HepG2 (cell line): ENCODE data around the gene KRT17. TPM values are rescaled to one million over a fixed set of nuclear protein-coding genes. Genes with fewer than 3 reads are reported as not detected.

Experiments
- ATAC-seq: fragments of 200-7000 bp; cut with Tn5 transposase; 3 replicates; pipeline ENCODE4 v1.9.1; 2020; ENCODE audit warnings: mild to moderate bottlenecking, moderate library complexity
- BruUV-seq: library from RNA; stranded (reverse); fragments of 400-500 nt; replicated peaks from 2 replicates; lab custom pipeline; 2021; lab: Mats Ljungman, UMichigan
- CTCF ChIA-PET: fragments of 300-600 bp; formaldehyde crosslinking; extraction: SDS; loops from one replicate; lab custom pipeline; 2021; ENCODE audit warnings: low total read pairs, inconsistent platforms, low intra/inter-chr PET ratio; lab: Yijun Ruan, JAX
- POLR2A ChIA-PET: fragments of 350-600 bp; sonication (Branson Sonifier 250); formaldehyde crosslinking; loops from one replicate; lab custom pipeline; 2020; ENCODE audit warnings: antibody characterized with exemption, inconsistent platforms; lab: Yijun Ruan, JAX
- DNase-seq: peaks from one replicate; pipeline ENCODE4 v3.0.0-alpha.2; 2015; ENCODE audit warnings: low spot score
- FAIRE-seq: peaks from 3 replicates; lab custom pipeline; 2011; peaks lifted over from hg19 to GRCh38; lab: Jason Lieb, UNC
- H2AFZ ChIP-seq: one replicate; pipeline ENCODE4 v1.6.1; 2011; ENCODE audit warnings: low read length, inconsistent platforms
- H3K27ac ChIP-seq: fragments of 300-600 bp; 3 replicates; pipeline ENCODE4 v1.8.0; 2011; ENCODE audit warnings: mixed run types, mild to moderate bottlenecking, mixed read lengths, low read length, inconsistent platforms; ENCODE audit not compliant: insufficient read depth; ENCODE audit errors: extremely low read length
- H3K27me3 ChIP-seq, 2 experiments: fragments of 200-600 bp in 1 of 2; 2 replicates in 1 of 2; 3 replicates in 1 of 2; pipeline versions ENCODE4 v1.6.0 to v1.8.0; 2011; ENCODE audit warnings: low read length in 2 of 2, mild to moderate bottlenecking in 2 of 2, moderate library complexity in 2 of 2, inconsistent platforms in 1 of 2; ENCODE audit not compliant: insufficient read depth in 2 of 2, control insufficient read depth in 1 of 2
- H3K36me3 ChIP-seq, 2 experiments: fragments of 200-600 bp in 1 of 2; replicated peaks in 1 of 2; 2 replicates in 1 of 2; 3 replicates in 1 of 2; pipeline versions ENCODE4 v1.5.1 to v1.8.0; 2011; ENCODE audit warnings: low read length in 2 of 2, inconsistent platforms in 1 of 2; ENCODE audit not compliant: insufficient read depth in 2 of 2, control insufficient read depth in 1 of 2
- H3K4me1 ChIP-seq: 2 replicates; pipeline ENCODE4 v1.5.1; 2012; ENCODE audit warnings: low read length, inconsistent platforms; ENCODE audit not compliant: insufficient read depth
- H3K4me2 ChIP-seq: 2 replicates; pipeline ENCODE4 v1.6.0; 2011; ENCODE audit warnings: low read depth, low read length, inconsistent platforms
- H3K4me3 ChIP-seq, 3 experiments: fragments of 200-600 bp in 1 of 3; sonication (generic), shearing (Covaris generic) in 1 of 3; replicated peaks in 1 of 3; 2 replicates each; pipeline ENCODE4 v1.5.1; 2011 to 2016; ENCODE audit warnings: low read length in 3 of 3, inconsistent platforms in 2 of 3, low read depth in 2 of 3, mild to moderate bottlenecking in 2 of 3, control low read depth in 1 of 3, mixed read lengths in 1 of 3; ENCODE audit not compliant: insufficient read depth in 1 of 3
- H3K79me2 ChIP-seq: one replicate; pipeline ENCODE4 v1.6.1; 2011; ENCODE audit warnings: low read length, inconsistent platforms; ENCODE audit not compliant: insufficient read depth
- H3K9ac ChIP-seq: 2 replicates; pipeline ENCODE4 v1.6.0; 2011; ENCODE audit warnings: mild to moderate bottlenecking, low read depth, low read length, inconsistent platforms; ENCODE audit not compliant: insufficient read depth
- H3K9me3 ChIP-seq: 2 replicates; pipeline ENCODE4 v1.5.1; 2012; ENCODE audit warnings: mild to moderate bottlenecking, low read length
- H4K20me1 ChIP-seq: 2 replicates; pipeline ENCODE4 v1.6.0; 2011; ENCODE audit warnings: inconsistent platforms, mild to moderate bottlenecking, low read length, moderate library complexity; ENCODE audit not compliant: insufficient read depth
- AGO1 ChIP-seq: fragments of 200-400 bp; formaldehyde crosslinking; IDR thresholded peaks from 2 replicates; pipeline ENCODE4 v1.6.1; 2017; ENCODE audit warnings: mild to moderate bottlenecking, low read depth, low read length, moderate library complexity; ENCODE audit not compliant: poor library complexity, severe bottlenecking
- ATM ChIP-seq: fragments of 450-650 bp; IDR thresholded peaks from 2 replicates; pipeline ENCODE4 v1.7.1; 2017; ENCODE audit warnings: mild to moderate bottlenecking, borderline replicate concordance
- ATRX ChIP-seq: sonication (generic); formaldehyde crosslinking; IDR thresholded peaks from 2 replicates; pipeline ENCODE4 v1.4.0; 2020; ENCODE audit warnings: missing genetic modification reagents, borderline replicate concordance
- MAZ ChIP-seq, 2 experiments: sonication (generic) in 1 of 2; formaldehyde crosslinking in 1 of 2; IDR thresholded peaks; 2 replicates each; pipeline versions ENCODE4 v1.5.0 to v1.6.1; 2012 to 2020; ENCODE audit warnings: low read depth in 2 of 2, mild to moderate bottlenecking in 2 of 2, borderline replicate concordance in 1 of 2, improper control_type of control experiment in 1 of 2, low read length in 1 of 2, missing genetic modification reagents in 1 of 2, moderate library complexity in 1 of 2
- NR2F1 ChIP-seq, 2 experiments: fragments of 450-650 bp in 1 of 2; formaldehyde crosslinking in 1 of 2; IDR thresholded peaks; 2 replicates each; pipeline versions ENCODE4 v1.5.0 to v1.6.1; 2016 to 2020; ENCODE audit warnings: mild to moderate bottlenecking in 1 of 2, missing compliant biosample characterization in 1 of 2, missing genetic modification reagents in 1 of 2, moderate library complexity in 1 of 2
- POLR2AphosphoS2 ChIP-seq: IDR thresholded peaks from 2 replicates; pipeline ENCODE4 v1.6.1; 2011; ENCODE audit warnings: low read depth, low read length, improper control_type of control experiment
- RAD21 ChIP-seq: fragments of 450-650 bp; formaldehyde crosslinking; IDR thresholded peaks from 2 replicates; pipeline ENCODE4 v1.5.0; 2020; ENCODE audit warnings: mild to moderate bottlenecking
- RFX5 ChIP-seq: IDR thresholded peaks from 2 replicates; pipeline ENCODE4 v1.6.1; 2011; ENCODE audit warnings: low read depth, low read length, improper control_type of control experiment
- SIN3B ChIP-seq: fragments of 150-350 bp; IDR thresholded peaks from 2 replicates; pipeline ENCODE4 v1.6.1; 2014; ENCODE audit warnings: low read length
- ZBTB4 ChIP-seq: sonication (generic); formaldehyde crosslinking; IDR thresholded peaks from 2 replicates; pipeline ENCODE4 v1.4.0; 2020; ENCODE audit warnings: missing genetic modification reagents, mild to moderate bottlenecking, borderline replicate concordance
- ZNF362 ChIP-seq: sonication (generic); formaldehyde crosslinking; IDR thresholded peaks from 2 replicates; pipeline ENCODE4 v1.4.0; 2020; ENCODE audit warnings: missing genetic modification reagents, mild to moderate bottlenecking, borderline replicate concordance
- ZNF367 ChIP-seq: sonication (generic); formaldehyde crosslinking; IDR thresholded peaks from 2 replicates; pipeline ENCODE4 v1.4.0; 2020; ENCODE audit warnings: missing genetic modification reagents, borderline replicate concordance
- ZNF432 ChIP-seq: sonication (generic); formaldehyde crosslinking; IDR thresholded peaks from 2 replicates; pipeline ENCODE4 v1.5.0; 2020; ENCODE audit warnings: missing genetic modification reagents, mild to moderate bottlenecking, borderline replicate concordance
- ZNF629 ChIP-seq: sonication (generic); formaldehyde crosslinking; conservative IDR thresholded peaks from 2 replicates; pipeline ENCODE4 v1.5.0; 2020; ENCODE audit warnings: missing genetic modification reagents
- WGBS: methylation state at CpG from one replicate; pipeline ENCODE4 v1.1.6; 2017; ENCODE audit warnings: low lambda C conversion rate; 5-methylcytosine and 5-hydroxymethylcytosine counted together
- in situ Hi-C: cut with HindIII; loops from 2 replicates; pipeline ENCODE4 v1.10.0; 2017; ENCODE audit warnings: low pct_unique_long_range_greater_than_20kb; ENCODE audit not compliant: extremely low pct_ligation_motif_present
- intact Hi-C: fragments of 100-400 bp; cut with micrococcal nuclease; formaldehyde crosslinking; loops from one replicate; pipeline ENCODE4 v1.10.0; 2022; ENCODE audit not compliant: unreplicated experiment
- polyA plus RNA-seq, 8 experiments: library from polyadenylated mRNA; depleted of rRNA in 3 of 8; stranded (reverse) in 7 of 8; unstranded in 1 of 8; fragments of >200 nt; fragmentation: Illumina TruSeq in 4 of 8; extraction: Trizol in 4 of 8; gene quantifications; 2 replicates each; pipeline versions ENCODE4 v1.2.1 to v1.2.3, GENCODE V29; 2011 to 2016; ENCODE audit warnings: low read depth in 4 of 8, missing spikeins in 1 of 8, mixed read lengths in 1 of 8; ENCODE audit not compliant: insufficient read depth in 1 of 8
- total RNA-seq, 5 experiments: library from RNA; depleted of rRNA; stranded (reverse); fragments of >200 nt; fragmentation: Illumina TruSeq; extraction: Trizol; gene quantifications; 2 replicates each; pipeline ENCODE4 v1.2.3, GENCODE V29; 2016; ENCODE audit warnings: low read depth in 1 of 5

The KRT17 gene
- total and polyA plus RNA-seq, 2 of the 13 experiments (the other 11 are each of a cell fraction or from before 2014, with no cell fraction given), result 0.38 to 0.82 TPM

GRCh38 chr17:41600318-41600717, 24.1 kb downstream of the KRT17 start:
- CTCF ChIA-PET, result no interaction called here
- no peak overlapping the region for H3K4me3 ChIP-seq
- H3K27ac ChIP-seq, result no peak overlapping the region
- peaks cover 0 to 5% of the 10 kb centered on the region in 2 experiments; a peak in 1 of 5 replicates for H3K27me3 ChIP-seq
- intact Hi-C loops, result no loop called here
- 32% methylated on average over 4 of the region's 4 CpGs for WGBS
- no peak for ATAC-seq
- no peak overlapping the region for H3K9ac ChIP-seq
- H3K36me3 ChIP-seq, result no peaks in the 10 kb centered on the region
- H3K9me3 ChIP-seq, result no peaks in the 10 kb centered on the region
- no peak overlapping the region for H2AFZ ChIP-seq
- POLR2A ChIA-PET, result no interaction called here
- no peaks in the 10 kb centered on the region for H3K4me1 ChIP-seq
- TF ChIP-seq ZNF629 (CRISPR knock-in tag) (peak; percentile 69; the same call in 1 of the 2 replicates), SIN3B (no peak)
- TF ChIP-seq, all 625 proteins: peak for 1
- no peaks in the 10 kb centered on the region for H4K20me1 ChIP-seq
- H3K4me2 ChIP-seq, result no peak overlapping the region
- DNase-seq (no peak), FAIRE-seq (no peak)
- in situ Hi-C loops, result no loop called here
- BruUV-seq, result no TSS peak
- H3K79me2 ChIP-seq, result no peaks in the 10 kb centered on the region

- DNase-seq (no peak), ATAC-seq (no peak), FAIRE-seq (no peak)
- Histone ChIP-seq H3K79me2 (no peaks in the 10 kb centered on the region), H3K27ac (no peak overlapping the region), H3K4me1 (no peaks in the 10 kb centered on the region), H2AFZ (no peak overlapping the region), H4K20me1 (no peaks in the 10 kb centered on the region), H3K4me3 (no peak overlapping the region), H3K36me3 (no peaks in the 10 kb centered on the region), H3K27me3 (peaks cover 0 to 6% of the 10 kb centered on the region in 2 experiments; a peak in 1 of 5 replicates), H3K9ac (no peak overlapping the region), H3K9me3 (no peaks in the 10 kb centered on the region), H3K4me2 (no peak overlapping the region)
- CTCF ChIA-PET, result no interaction called here
- intact Hi-C loops, result loop anchor here (10.0 kb wide), 1 partner anchor 65 kb away; no protein-coding TSS in a partner anchor
- in situ Hi-C loops, result no loop called here
- no TSS peak for BruUV-seq
- WGBS, result 0% methylated on average over 1 of the region's 1 CpG
- POLR2A ChIA-PET, result no interaction called here
- TF ChIP-seq RAD21 (CRISPR knock-in tag) (no peak), RFX5 (no peak), ZBTB4 (CRISPR knock-in tag) (no peak), ATM (no peak), AGO1 (no peak), MAZ (IDR thresholded peaks at IDR 0.05; ENCODE audit: borderline replicate concordance, low read depth, low read length) (no peak), MAZ (CRISPR knock-in tag; IDR thresholded peaks at IDR 0.05; ENCODE audit: low read depth) (no peak), POLR2AphosphoS2 (no peak), SIN3B (no peak), ZNF367 (CRISPR knock-in tag) (no peak), ATRX (CRISPR knock-in tag) (no peak), ZNF362 (CRISPR knock-in tag) (no peak), NR2F1 (CRISPR knock-in tag; IDR thresholded peaks at IDR 0.05) (no peak), ZNF432 (CRISPR knock-in tag) (no peak)
These were observed 24.7 kb downstream of the KRT17 start for GRCh38 chr17:41599680-41600079.
